Measurements from ENCODE around the gene CACNA2D1. TPM values are rescaled to one million over a fixed set of nuclear protein-coding genes. Genes with fewer than 3 reads are reported as not detected.

Gene CACNA2D1
- total RNA-seq, 3 donors from 2014 or later (not counting 1 experiment from before 2014, with no cell fraction given): not detected

DNA sequence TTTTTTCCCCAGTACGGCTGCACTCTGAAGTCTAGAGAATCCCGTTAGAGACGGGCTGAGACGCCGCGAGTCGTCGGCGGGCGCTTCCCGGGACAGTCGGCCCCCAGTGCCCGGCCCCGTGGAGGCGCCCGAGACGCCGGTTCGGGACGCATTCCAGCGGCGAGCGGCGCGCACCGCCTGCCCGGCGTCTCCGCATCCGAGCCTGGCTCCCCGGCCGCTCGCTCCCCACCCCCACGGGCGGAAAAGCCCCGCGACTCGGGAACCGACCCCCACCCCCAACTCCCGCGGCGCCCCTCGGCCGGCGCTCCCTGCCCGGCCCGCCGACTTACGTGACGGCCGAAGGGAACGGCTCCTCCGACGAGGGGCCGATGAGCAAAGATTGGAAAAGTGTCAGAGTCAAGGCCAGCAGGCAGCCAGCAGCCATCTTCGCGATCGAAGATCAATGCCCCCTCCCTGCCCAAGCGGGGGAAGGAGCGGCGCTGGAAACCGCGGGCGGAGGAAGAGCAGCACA, 486 bp downstream of the CACNA2D1 start:
- intact Hi-C loops (cut with micrococcal nuclease): no loop called here
- H3K27me3 Mint-ChIP-seq (ENCODE audit: low read depth in 2 of 2): peaks cover 29 to 35% of the 10 kb centered on the region in 2 donors
- H3K27me3 ChIP-seq (ENCODE audit: control insufficient read depth, insufficient read depth, low read length): peaks cover 23% of the 10 kb centered on the region
- 3% methylated on average over 64 of the region's 64 CpGs for WGBS (ENCODE audit: insufficient coverage)
- no peak overlapping the region for H3K27ac ChIP-seq (ENCODE audit: low read length)
- no peak overlapping the region for H3K4me3 ChIP-seq (ENCODE audit: low read length)
- H3K27ac Mint-ChIP-seq: no peak overlapping the region
- no peak overlapping the region for H3K4me3 Mint-ChIP-seq
- no peaks in the 10 kb centered on the region for H3K9me3 ChIP-seq (ENCODE audit: control insufficient read depth, insufficient read depth, low read length)
- H3K36me3 ChIP-seq (ENCODE audit: control insufficient read depth, insufficient read depth, low read length): no peaks in the 10 kb centered on the region
- peaks cover 0 to 4% of the 10 kb centered on the region in 2 donors for H3K9me3 Mint-ChIP-seq
- no peak for ATAC-seq
- no peaks in the 10 kb centered on the region for H3K4me1 ChIP-seq (ENCODE audit: control insufficient read depth, insufficient read depth, low read length)
- DNase-seq: no peak
- H3K36me3 Mint-ChIP-seq: no peaks in the 10 kb centered on the region
- no peaks in the 10 kb centered on the region for H3K4me1 Mint-ChIP-seq
- TF ChIP-seq, protein P1, sequence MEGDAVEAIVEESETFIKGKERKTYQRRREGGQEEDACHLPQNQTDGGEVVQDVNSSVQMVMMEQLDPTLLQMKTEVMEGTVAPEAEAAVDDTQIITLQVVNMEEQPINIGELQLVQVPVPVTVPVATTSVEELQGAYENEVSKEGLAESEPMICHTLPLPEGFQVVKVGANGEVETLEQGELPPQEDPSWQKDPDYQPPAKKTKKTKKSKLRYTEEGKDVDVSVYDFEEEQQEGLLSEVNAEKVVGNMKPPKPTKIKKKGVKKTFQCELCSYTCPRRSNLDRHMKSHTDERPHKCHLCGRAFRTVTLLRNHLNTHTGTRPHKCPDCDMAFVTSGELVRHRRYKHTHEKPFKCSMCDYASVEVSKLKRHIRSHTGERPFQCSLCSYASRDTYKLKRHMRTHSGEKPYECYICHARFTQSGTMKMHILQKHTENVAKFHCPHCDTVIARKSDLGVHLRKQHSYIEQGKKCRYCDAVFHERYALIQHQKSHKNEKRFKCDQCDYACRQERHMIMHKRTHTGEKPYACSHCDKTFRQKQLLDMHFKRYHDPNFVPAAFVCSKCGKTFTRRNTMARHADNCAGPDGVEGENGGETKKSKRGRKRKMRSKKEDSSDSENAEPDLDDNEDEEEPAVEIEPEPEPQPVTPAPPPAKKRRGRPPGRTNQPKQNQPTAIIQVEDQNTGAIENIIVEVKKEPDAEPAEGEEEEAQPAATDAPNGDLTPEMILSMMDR (IDR thresholded peaks at IDR 0.05): no peak

DNA sequence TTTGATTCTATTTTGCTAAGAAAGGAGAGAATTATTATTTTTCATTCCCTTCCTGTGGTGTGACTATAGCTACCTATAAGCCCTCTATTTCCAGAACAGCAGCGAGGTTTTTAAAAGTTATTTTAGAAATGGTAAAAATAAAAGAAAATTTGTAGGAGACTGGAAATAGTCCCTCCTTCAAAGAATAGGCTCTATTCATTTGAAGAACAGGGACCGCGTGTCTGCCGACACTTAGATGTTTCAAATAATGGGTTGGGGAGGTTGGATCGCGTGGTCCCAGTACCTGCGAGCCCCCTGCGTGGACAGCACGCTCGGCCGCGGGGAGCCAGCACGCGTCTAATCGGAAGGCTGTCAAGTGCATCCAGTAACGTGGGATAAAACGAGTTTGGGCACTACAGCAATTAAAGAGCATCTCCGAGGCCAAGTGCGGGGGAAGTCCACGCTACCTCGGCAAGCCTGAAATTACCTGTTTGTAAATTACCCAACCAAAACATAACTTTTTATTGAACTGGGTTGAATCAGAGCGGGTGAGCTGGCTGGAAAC, 1.0 kb downstream of the CACNA2D1 start:
- H3K27ac ChIP-seq (ENCODE audit: low read length): no peak overlapping the region
- no peaks in the 10 kb centered on the region for H3K9me3 ChIP-seq (ENCODE audit: control insufficient read depth, insufficient read depth, low read length)
- intact Hi-C loops (cut with micrococcal nuclease): no loop called here
- H3K27me3 Mint-ChIP-seq (ENCODE audit: low read depth in 2 of 2): peaks cover 29 to 35% of the 10 kb centered on the region in 2 donors
- H3K27me3 ChIP-seq (ENCODE audit: control insufficient read depth, insufficient read depth, low read length): peaks cover 23% of the 10 kb centered on the region
- H3K4me1 Mint-ChIP-seq: no peaks in the 10 kb centered on the region
- H3K4me3 ChIP-seq (ENCODE audit: low read length): no peak overlapping the region
- 7% methylated on average over 21 of the region's 22 CpGs for WGBS (ENCODE audit: insufficient coverage)
- no peaks in the 10 kb centered on the region for H3K36me3 ChIP-seq (ENCODE audit: control insufficient read depth, insufficient read depth, low read length)
- DNase-seq: no peak
- peaks cover 0 to 4% of the 10 kb centered on the region in 2 donors for H3K9me3 Mint-ChIP-seq
- H3K4me1 ChIP-seq (ENCODE audit: control insufficient read depth, insufficient read depth, low read length): no peaks in the 10 kb centered on the region
- ATAC-seq: no peak
- H3K4me3 Mint-ChIP-seq: peak overlapping the region; percentile 6
- no peaks in the 10 kb centered on the region for H3K36me3 Mint-ChIP-seq
- TF ChIP-seq, protein P1 (IDR thresholded peaks at IDR 0.05): no peak
- no peak overlapping the region for H3K27ac Mint-ChIP-seq

DNA sequence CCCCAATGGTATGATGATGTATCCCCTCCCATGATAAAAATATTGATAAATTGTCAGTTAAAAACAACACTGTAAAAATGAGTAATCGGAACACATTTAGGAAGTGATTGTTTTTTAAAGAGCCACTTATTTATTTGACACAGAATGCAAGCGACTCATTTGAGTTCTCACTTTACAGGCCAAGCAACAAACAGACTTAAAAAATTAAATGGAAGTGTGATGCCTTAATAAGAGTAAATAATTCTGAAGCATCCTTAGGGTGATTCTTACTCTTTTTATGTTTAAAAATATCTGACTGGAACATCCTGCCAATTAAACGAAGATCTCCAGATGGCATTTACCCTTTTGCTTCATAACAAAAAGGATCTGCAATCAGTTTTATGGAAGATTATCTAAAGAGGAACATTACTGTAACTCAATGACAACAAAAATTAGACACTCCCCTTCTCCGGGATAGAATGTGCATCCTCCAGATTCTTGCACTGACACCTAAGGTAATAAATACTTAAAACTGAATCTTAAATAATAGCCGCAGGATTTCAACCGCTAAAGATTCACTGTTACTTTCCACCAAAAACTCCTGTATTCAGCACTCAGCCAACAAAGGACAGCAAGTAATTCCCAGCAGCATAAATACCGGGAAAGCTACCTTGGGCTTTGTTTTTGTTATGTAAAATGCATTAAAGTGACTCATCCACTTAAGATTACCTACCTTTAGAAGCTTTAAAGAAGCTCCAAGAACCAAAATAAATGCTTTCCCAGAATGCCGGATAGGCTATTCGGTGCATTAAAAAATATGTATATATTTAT, 1.7 kb downstream of the CACNA2D1 start:
- Histone ChIP-seq H3K4me3 (ENCODE audit: low read length) (no peak overlapping the region), H3K27me3 (ENCODE audit: control insufficient read depth, insufficient read depth, low read length) (peaks cover 23% of the 10 kb centered on the region), H3K36me3 (ENCODE audit: control insufficient read depth, insufficient read depth, low read length) (no peaks in the 10 kb centered on the region), H3K4me1 (ENCODE audit: control insufficient read depth, insufficient read depth, low read length) (no peaks in the 10 kb centered on the region), H3K9me3 (ENCODE audit: control insufficient read depth, insufficient read depth, low read length) (no peaks in the 10 kb centered on the region), H3K27ac (ENCODE audit: low read length) (no peak overlapping the region)
- Mint-ChIP-seq H3K36me3 (no peaks in the 10 kb centered on the region), H3K27me3 (ENCODE audit: low read depth in 2 of 2) (peaks cover 29 to 35% of the 10 kb centered on the region in 2 donors), H3K9me3 (peaks cover 0 to 2% of the 10 kb centered on the region in 2 donors), H3K4me3 (no peak overlapping the region), H3K27ac (no peak overlapping the region), H3K4me1 (no peaks in the 10 kb centered on the region)
- intact Hi-C loops (cut with micrococcal nuclease): no loop called here
- ATAC-seq (no peak), DNase-seq (no peak)
- WGBS (ENCODE audit: insufficient coverage): 51% methylated on average over 4 of the region's 9 CpGs
- TF ChIP-seq, protein P1 (IDR thresholded peaks at IDR 0.05): no peak
